ENCODE data around the gene ARHGAP4.

Gene ARHGAP4

DNA sequence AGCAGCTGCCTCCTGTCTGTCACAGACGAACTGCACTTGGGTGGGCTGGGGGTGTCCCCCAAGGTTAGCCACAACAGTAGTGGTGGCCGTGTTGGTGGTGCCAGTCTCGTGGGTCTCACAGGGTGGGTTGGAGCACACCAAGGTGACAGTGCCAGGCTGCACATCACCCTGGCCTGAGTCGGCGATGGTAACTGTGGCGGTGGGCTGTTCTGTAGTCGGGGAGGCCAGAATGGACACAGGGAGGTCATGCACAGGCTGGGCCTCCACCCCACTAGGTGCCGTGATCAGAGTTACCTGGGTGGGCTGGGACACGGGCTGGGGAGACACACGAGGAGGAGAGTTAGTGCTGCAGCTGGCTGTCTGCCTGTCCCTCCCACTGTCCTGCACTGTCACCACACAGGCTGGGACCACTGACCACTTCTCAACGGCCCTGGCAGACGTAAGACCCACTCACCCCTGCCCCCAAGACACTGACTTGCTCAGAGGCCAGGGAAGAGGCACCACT is 29.2 kb upstream of the ARHGAP4 start:
- TF ChIP-seq HDGF (IDR thresholded peaks at IDR 0.05; ENCODE audit: borderline replicate concordance) (no peak), ELF4 (IDR thresholded peaks at IDR 0.05) (no peak), FOXK2 (IDR thresholded peaks at IDR 0.05) (no peak), CTBP1 (IDR thresholded peaks at IDR 0.05; ENCODE audit: borderline replicate concordance) (no peak), NFRKB (IDR thresholded peaks at IDR 0.05) (no peak), BHLHE40 (IDR thresholded peaks at IDR 0.05; ENCODE audit: borderline replicate concordance) (no peak), ZNF384 (IDR thresholded peaks at IDR 0.05) (no peak), FOXM1 (IDR thresholded peaks at IDR 0.05; ENCODE audit: borderline replicate concordance) (no peak), SUZ12 (IDR thresholded peaks at IDR 0.05) (no peak)
- TF ChIP-seq, protein P1, sequence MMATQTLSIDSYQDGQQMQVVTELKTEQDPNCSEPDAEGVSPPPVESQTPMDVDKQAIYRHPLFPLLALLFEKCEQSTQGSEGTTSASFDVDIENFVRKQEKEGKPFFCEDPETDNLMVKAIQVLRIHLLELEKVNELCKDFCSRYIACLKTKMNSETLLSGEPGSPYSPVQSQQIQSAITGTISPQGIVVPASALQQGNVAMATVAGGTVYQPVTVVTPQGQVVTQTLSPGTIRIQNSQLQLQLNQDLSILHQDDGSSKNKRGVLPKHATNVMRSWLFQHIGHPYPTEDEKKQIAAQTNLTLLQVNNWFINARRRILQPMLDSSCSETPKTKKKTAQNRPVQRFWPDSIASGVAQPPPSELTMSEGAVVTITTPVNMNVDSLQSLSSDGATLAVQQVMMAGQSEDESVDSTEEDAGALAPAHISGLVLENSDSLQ (IDR thresholded peaks at IDR 0.05): no peak
- CTCF ChIA-PET: no interaction called here
- DNase-seq (ENCODE audit: extremely low spot score): no peak
- POLR2A ChIA-PET: no interaction called here

DNA sequence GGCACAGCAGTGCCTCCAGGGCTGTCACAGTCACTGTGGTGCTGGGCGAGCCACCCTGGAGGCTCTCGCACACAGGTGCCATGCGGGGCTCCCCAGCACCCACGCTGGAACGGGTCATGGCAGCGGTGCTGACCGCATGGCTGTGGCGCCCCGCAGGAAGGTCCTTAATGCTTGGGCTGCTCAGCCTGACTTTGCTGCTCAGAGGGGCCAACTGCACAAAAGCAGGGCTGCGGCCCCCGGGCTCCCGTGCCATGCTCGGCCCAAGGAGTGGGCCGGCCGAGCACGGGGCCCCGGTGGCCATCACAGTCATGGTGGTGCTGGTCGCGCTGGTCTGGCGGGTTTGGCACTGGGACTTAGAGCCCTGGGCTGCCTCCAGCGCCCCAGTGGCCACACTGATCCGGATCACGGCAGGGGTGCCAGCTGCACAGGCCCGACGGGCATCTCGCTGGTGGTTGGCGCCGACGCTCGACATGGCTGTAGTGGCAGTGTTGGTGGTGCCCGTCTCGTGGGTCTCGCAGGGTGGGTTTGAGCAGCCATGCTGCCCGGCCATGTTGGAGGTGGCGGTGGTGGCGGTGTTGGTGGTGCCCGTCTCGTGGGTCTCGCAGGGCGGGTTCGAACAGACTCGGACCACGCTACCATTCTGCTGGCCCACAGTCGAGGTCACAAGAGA is 28.6 kb upstream of the ARHGAP4 start:
- ChIA-PET POLR2A (no interaction called here), CTCF (no interaction called here)
- no peak for TF ChIP-seq L3MBTL2 (conservative IDR thresholded peaks at IDR 0.05)
- TF ChIP-seq CTBP1 (IDR thresholded peaks at IDR 0.05; ENCODE audit: borderline replicate concordance): no peak
- no peak for TF ChIP-seq NFRKB (IDR thresholded peaks at IDR 0.05)
- no peak for TF ChIP-seq ARNT (IDR thresholded peaks at IDR 0.05)
- no peak for TF ChIP-seq TARDBP (IDR thresholded peaks at IDR 0.05)
- TF ChIP-seq, protein P1 (IDR thresholded peaks at IDR 0.05): no peak
- TF ChIP-seq FOXM1 (IDR thresholded peaks at IDR 0.05; ENCODE audit: borderline replicate concordance): no peak
- TF ChIP-seq BHLHE40 (IDR thresholded peaks at IDR 0.05; ENCODE audit: borderline replicate concordance): no peak
- no peak for TF ChIP-seq HDGF (IDR thresholded peaks at IDR 0.05; ENCODE audit: borderline replicate concordance)
- no peak for TF ChIP-seq SP1 (IDR thresholded peaks at IDR 0.05)
- no peak for TF ChIP-seq FOXA1 (IDR thresholded peaks at IDR 0.05)
- no peak for TF ChIP-seq SUZ12 (IDR thresholded peaks at IDR 0.05)
- no peak for TF ChIP-seq ELF4 (IDR thresholded peaks at IDR 0.05)
- no peak for TF ChIP-seq ZNF384 (IDR thresholded peaks at IDR 0.05)
- no peak for DNase-seq (ENCODE audit: extremely low spot score)

DNA sequence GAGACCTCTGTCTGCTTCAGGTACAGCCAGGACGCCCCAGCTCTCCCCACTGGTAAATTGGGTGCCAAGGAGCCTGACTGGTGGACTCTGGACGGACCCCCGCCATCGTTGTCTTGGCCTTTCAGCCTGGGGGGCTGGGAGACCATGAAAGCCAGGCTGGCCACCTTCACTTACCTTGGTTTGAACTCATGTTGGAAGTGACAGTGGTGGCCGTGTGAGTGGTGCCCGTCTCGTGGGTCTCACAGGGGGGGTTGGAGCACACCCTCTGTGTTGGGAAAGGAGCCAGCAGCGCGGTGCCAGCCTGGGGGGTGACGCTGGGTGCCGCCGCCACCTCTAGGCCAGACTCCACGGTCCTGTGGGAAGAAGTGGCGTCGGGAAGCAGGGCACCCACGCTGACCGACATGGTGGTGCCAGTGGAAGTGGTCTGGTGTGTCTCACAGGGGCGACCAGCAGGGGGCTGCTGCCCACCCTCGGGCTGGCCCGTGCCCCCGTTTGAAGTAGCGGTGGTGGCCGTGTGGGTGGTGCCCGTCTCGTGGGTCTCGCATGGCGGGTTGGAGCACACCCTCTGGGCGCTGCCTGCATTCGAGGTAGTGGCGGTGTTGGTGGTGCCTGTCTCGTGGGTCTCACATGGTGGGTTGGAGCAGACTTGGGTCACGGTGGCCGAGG is 28.0 kb upstream of the ARHGAP4 start:
- TF ChIP-seq HDGF (IDR thresholded peaks at IDR 0.05; ENCODE audit: borderline replicate concordance) (no peak), LEF1 (IDR thresholded peaks at IDR 0.05; ENCODE audit: borderline replicate concordance) (no peak), SUZ12 (IDR thresholded peaks at IDR 0.05) (no peak), ARNT (IDR thresholded peaks at IDR 0.05) (no peak), NFRKB (IDR thresholded peaks at IDR 0.05) (no peak), FOXM1 (IDR thresholded peaks at IDR 0.05; ENCODE audit: borderline replicate concordance) (no peak), FOXA1 (IDR thresholded peaks at IDR 0.05) (no peak), TARDBP (IDR thresholded peaks at IDR 0.05) (no peak), ZNF384 (IDR thresholded peaks at IDR 0.05) (no peak), FOXK2 (IDR thresholded peaks at IDR 0.05) (no peak), L3MBTL2 (conservative IDR thresholded peaks at IDR 0.05) (no peak), SP1 (IDR thresholded peaks at IDR 0.05) (no peak), BHLHE40 (IDR thresholded peaks at IDR 0.05; ENCODE audit: borderline replicate concordance) (no peak), CTBP1 (IDR thresholded peaks at IDR 0.05; ENCODE audit: borderline replicate concordance) (no peak), ELF4 (IDR thresholded peaks at IDR 0.05) (no peak)
- TF ChIP-seq, protein P1 (IDR thresholded peaks at IDR 0.05): no peak
- no peak for DNase-seq (ENCODE audit: extremely low spot score)
- ChIA-PET CTCF (interaction anchor here (0.8 to 2.5 kb wide), 3 partner anchors 15 to 921 kb away, joined by 3 to 8 read pairs (median 3); no protein-coding TSS in a partner anchor), POLR2A (no interaction called here)

DNA sequence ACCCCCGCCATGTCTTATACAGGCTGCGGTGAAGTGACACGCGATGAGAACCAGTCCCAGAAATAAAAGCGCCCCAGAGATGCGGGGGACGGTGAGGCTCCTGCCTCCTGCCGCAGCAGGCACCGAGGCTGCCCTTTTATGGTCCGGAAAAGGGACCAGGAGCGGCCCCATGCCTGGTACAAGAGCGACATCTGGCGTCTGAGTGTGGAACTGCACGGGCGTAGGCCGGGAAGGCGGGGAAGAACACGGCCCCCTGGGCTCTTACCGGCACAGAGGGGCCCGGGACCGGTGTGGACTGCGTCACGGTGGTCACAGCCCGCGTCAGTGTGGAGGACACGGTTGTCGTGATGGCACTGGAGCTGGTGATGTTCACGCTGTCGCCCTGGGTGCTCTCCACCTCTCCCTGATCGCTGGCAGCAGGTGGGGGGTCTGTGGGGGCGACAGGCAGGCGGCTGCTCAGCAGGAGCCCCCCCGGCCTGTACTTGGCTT is 27.3 kb upstream of the ARHGAP4 start:
- TF ChIP-seq LEF1 (IDR thresholded peaks at IDR 0.05; ENCODE audit: borderline replicate concordance) (no peak), FOXM1 (IDR thresholded peaks at IDR 0.05; ENCODE audit: borderline replicate concordance) (peak; percentile 4; the same call in 1 of the 2 replicates)
- DNase-seq (ENCODE audit: extremely low spot score): peak; percentile 88
- CTCF ChIA-PET: interaction anchor here (0.8 to 2.5 kb wide), 3 partner anchors 15 to 921 kb away, joined by 3 to 8 read pairs (median 3); no protein-coding TSS in a partner anchor
- POLR2A ChIA-PET: no interaction called here

DNA sequence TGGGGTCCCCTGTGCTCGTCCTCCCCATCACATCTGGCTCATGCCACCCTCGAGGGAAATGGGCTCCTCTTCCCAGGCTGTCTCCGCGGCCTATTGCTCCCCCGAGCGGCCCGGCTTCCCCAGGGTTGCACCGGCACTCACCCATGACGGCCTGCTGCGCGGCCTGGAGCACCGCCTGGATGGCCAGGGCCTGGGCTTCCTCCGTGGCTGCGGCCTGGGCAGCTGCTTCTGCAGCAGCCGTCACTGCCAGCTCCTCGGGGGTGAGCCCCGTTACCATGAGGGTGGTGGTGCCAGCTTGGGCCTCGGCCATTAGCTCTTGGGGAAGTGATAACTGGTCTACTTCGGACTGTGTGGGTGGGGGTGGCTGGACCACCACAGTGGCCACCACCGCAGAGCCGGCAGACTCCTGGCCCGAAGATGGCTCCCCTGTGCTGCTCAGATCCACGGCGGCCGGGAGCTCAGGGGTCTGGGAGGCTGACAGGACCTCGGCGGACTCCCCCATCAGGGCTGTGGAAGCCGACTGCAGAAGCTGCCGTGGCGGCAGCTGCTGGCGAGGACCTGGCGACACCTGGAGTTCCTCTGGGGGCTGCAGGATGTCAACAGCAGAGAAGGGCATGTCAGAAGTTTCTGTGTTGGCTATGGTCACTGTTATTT is 26.4 kb upstream of the ARHGAP4 start:
- DNase-seq (ENCODE audit: extremely low spot score): no peak
- TF ChIP-seq ARNT (IDR thresholded peaks at IDR 0.05): no peak
- TF ChIP-seq SUZ12 (IDR thresholded peaks at IDR 0.05): no peak
- TF ChIP-seq BHLHE40 (IDR thresholded peaks at IDR 0.05; ENCODE audit: borderline replicate concordance): no peak
- TF ChIP-seq CTBP1 (IDR thresholded peaks at IDR 0.05; ENCODE audit: borderline replicate concordance): no peak
- TF ChIP-seq FOXA1 (IDR thresholded peaks at IDR 0.05): no peak
- TF ChIP-seq FOXK2 (IDR thresholded peaks at IDR 0.05): no peak
- TF ChIP-seq NFRKB (IDR thresholded peaks at IDR 0.05): no peak
- TF ChIP-seq TARDBP (IDR thresholded peaks at IDR 0.05): no peak
- TF ChIP-seq LEF1 (IDR thresholded peaks at IDR 0.05; ENCODE audit: borderline replicate concordance): no peak
- no peak for TF ChIP-seq SP1 (IDR thresholded peaks at IDR 0.05)
- TF ChIP-seq ZNF384 (IDR thresholded peaks at IDR 0.05): no peak
- no peak for TF ChIP-seq HDGF (IDR thresholded peaks at IDR 0.05; ENCODE audit: borderline replicate concordance)
- no peak for TF ChIP-seq ELF4 (IDR thresholded peaks at IDR 0.05)
- TF ChIP-seq L3MBTL2 (conservative IDR thresholded peaks at IDR 0.05): no peak
- no peak for TF ChIP-seq FOXM1 (IDR thresholded peaks at IDR 0.05; ENCODE audit: borderline replicate concordance)
- TF ChIP-seq, protein P1 (IDR thresholded peaks at IDR 0.05): no peak
- ChIA-PET CTCF (interaction anchor here (2.5 kb wide), 1 partner anchor 16 kb away, joined by 8 read pairs; no protein-coding TSS in a partner anchor), POLR2A (interaction anchor here (1.2 kb wide), 1 partner anchor 24 kb away, joined by 5 read pairs; no protein-coding TSS in a partner anchor)

All from HEK293T (cell line).